OCI-LY1 (cell line): ENCODE results near the gene RNU7-1.

Experiments
- CTCF ChIP-seq: fragments of 200-600 bp; sonication (generic), shearing (Covaris generic); IDR thresholded peaks from 2 replicates; pipeline ENCODE4 v1.5.1; 2017; ENCODE audit warnings: mild to moderate bottlenecking, antibody characterized with exemption, low read length, moderate library complexity, mixed read lengths
- EZH2 ChIP-seq: fragments of 200-600 bp; sonication (generic), shearing (Covaris generic); IDR thresholded peaks from 2 replicates; pipeline ENCODE4 v1.8.0; 2017; ENCODE audit warnings: borderline replicate concordance, mixed run types, mild to moderate bottlenecking, antibody characterized with exemption, low read length, moderate library complexity, mixed read lengths

- TF ChIP-seq CTCF: no peak
- no peak for TF ChIP-seq EZH2
These were observed 39.0 kb upstream of the RNU7-1 start, which contains the start of gene LRRC23 for GRCh38 chr12:6904280-6905276.
